ENCODE results near the gene ANKUB1. TPM values are rescaled to one million over a fixed set of nuclear protein-coding genes. Genes with fewer than 3 reads are reported as not detected.
A peak's percentile ranks its signal among the peaks of the same experiment; 100 is the strongest.

The ANKUB1 gene
- total RNA-seq, 1 donor from 2014 or later, result not detected

DNA sequence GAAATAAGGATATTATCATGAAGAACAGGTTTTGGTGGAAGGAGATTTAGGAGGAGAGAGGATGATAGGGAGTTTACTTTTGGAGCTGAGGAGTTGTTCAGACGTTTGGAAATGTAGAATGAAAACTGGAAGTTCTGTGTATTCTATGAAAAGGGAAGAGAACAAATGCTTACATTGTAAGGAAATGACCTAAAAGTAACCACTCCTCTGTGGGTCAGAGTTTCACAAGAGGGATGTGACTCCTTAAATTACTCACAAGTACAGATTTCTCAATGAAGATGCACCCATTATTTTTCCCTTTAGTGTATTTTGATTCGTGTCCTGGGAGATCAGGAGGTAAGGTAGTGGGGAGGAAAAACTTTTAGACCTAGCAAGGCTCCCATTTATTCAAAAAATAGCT, 24.6 kb upstream of the ANKUB1 start:
- DNase-seq (ENCODE audit: low spot score), result no peak
- peaks cover 43% of the 10 kb centered on the region for H3K36me3 Mint-ChIP-seq (ENCODE audit: low read depth)
- peaks cover 52% of the 10 kb centered on the region for H3K4me1 Mint-ChIP-seq (ENCODE audit: low read depth)
- peak overlapping the region; percentile 29 for H3K27ac Mint-ChIP-seq
- intact Hi-C loops (cut with micrococcal nuclease), result no loop called here
- no peaks in the 10 kb centered on the region for H3K27me3 Mint-ChIP-seq (ENCODE audit: low read depth)
- peak overlapping the region; percentile 23 for H3K4me3 Mint-ChIP-seq (ENCODE audit: low read depth)
- H3K9me3 Mint-ChIP-seq, result peaks cover 13% of the 10 kb centered on the region

DNA sequence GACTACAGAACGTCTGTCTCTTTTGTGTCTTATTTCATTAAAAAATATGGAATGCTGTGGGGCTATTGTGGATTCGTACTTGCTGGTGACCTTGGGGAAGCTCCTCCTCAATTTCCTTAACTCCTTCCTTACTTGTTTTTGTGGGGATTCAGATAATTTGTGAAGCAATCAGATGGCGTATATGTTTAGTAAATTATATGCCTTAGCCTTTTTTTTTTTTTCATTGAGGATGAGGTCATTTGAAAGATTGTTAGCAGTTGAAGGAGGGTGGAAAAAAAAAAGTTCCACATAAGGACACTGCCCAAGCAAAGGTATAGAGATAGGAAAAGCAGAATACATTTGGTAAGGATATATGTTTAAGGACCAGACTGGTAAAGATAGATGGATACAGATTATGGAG, 24.0 kb upstream of the ANKUB1 start:
- DNase-seq (ENCODE audit: low spot score), result no peak
- no peaks in the 10 kb centered on the region for H3K27me3 Mint-ChIP-seq (ENCODE audit: low read depth)
- H3K36me3 Mint-ChIP-seq (ENCODE audit: low read depth), result peaks cover 36% of the 10 kb centered on the region
- H3K9me3 Mint-ChIP-seq, result peaks cover 6% of the 10 kb centered on the region
- peaks cover 54% of the 10 kb centered on the region for H3K4me1 Mint-ChIP-seq (ENCODE audit: low read depth)
- no peak overlapping the region for H3K27ac Mint-ChIP-seq
- H3K4me3 Mint-ChIP-seq (ENCODE audit: low read depth), result no peak overlapping the region
- intact Hi-C loops (cut with micrococcal nuclease), result no loop called here

DNA sequence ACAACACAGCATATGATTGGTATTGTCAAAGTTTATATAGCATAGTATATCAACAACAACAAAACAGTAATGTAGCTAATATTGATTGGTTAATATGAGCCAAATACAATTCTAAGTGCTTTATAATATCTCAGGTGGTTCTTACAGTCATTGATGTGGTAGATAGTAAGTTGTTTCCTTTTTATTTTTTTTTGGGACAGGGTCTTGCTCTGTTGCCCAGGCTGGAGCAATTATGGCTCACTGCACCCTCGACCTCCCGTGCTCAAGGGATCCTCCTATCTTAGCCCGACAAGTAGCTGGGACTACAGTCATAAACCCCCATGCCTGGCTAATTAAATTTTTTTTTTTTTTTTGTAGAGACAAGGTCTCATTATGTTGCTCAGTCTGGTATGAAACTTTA, 23.4 kb upstream of the ANKUB1 start:
- H3K27me3 Mint-ChIP-seq (ENCODE audit: low read depth), result no peaks in the 10 kb centered on the region
- H3K9me3 Mint-ChIP-seq, result peaks cover 5% of the 10 kb centered on the region
- H3K4me3 Mint-ChIP-seq (ENCODE audit: low read depth), result no peak overlapping the region
- peaks cover 33% of the 10 kb centered on the region for H3K36me3 Mint-ChIP-seq (ENCODE audit: low read depth)
- no peak overlapping the region for H3K27ac Mint-ChIP-seq
- intact Hi-C loops (cut with micrococcal nuclease), result no loop called here
- no peak for DNase-seq (ENCODE audit: low spot score)
- H3K4me1 Mint-ChIP-seq (ENCODE audit: low read depth), result peaks cover 54% of the 10 kb centered on the region

DNA sequence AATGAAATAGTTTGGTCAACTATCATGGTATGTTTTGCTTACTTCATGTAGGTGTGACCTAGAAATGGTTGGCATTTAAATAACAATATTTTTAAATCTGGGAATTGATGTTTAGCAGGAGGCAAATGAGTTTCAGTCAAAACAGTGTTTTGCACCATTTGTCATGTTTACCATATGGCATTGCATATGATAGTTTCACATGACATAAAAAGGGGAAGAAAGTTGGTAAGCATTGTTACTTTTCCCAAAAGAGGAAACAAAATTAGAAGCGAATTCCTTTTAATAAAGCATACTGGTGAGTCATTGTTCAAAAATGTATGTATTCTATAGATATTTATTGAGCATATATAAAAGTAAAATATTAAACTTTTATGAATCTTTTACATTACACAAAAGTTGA, 23.0 kb upstream of the ANKUB1 start:
- Mint-ChIP-seq H3K4me3 (ENCODE audit: low read depth) (peak overlapping the region; percentile 17), H3K4me1 (ENCODE audit: low read depth) (peaks cover 54% of the 10 kb centered on the region), H3K36me3 (ENCODE audit: low read depth) (peaks cover 31% of the 10 kb centered on the region), H3K27me3 (ENCODE audit: low read depth) (no peaks in the 10 kb centered on the region), H3K9me3 (peaks cover 5% of the 10 kb centered on the region), H3K27ac (no peak overlapping the region)
- intact Hi-C loops (cut with micrococcal nuclease), result no loop called here
- DNase-seq (ENCODE audit: low spot score), result no peak

DNA sequence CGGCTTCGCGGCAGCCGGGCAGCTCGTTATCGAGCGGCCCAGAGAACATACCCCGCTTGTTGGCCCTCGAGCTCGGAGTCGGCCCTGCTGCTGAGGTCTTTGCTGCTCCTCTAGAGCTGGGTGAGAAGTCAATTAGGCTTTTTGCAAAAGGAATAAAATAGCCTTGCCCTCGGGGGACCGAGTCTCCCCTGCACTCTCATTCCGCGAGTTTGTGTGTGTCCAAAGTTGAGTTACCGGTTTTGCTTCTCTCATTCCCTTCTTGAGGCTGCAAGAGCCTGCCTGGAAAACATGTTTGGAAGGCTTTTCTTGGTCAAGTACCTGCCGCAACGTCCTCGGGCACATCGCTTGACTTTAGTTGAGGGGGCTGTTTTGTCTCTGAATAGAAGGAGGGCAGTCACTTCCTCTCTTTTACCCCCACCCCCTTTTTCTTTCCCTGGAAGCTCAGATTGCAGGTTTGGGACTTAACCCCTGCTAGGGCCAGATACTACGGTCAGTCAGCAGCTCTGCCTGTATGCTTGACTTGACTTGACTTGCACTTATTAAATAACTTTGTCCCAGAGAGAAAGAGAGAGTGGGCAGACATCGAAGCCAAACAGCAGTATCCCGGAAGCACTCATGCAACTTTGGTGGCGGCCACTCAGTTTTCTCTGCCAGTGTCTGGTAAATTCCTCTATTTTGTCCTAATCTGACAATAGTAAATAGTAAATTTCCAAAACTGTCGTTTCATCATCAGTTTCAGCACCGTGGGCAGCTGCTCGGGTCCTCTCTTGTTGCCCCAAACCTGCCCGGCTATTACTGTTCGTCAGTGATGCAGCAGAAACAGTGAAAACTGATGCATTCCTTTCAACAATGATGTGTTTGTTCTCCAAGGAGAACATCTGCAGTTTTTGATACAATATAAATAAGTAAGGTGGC, 21.3 kb upstream of the ANKUB1 start:
- intact Hi-C loops (cut with micrococcal nuclease), result loop anchor here (2.0 to 5.0 kb wide), 3 partner anchors 61 to 726 kb away; partner anchors contain the start of genes COMMD2 and HLTF
- H3K4me1 Mint-ChIP-seq (ENCODE audit: low read depth), result peaks cover 51% of the 10 kb centered on the region
- H3K27me3 Mint-ChIP-seq (ENCODE audit: low read depth), result peaks cover 9% of the 10 kb centered on the region

DNA sequence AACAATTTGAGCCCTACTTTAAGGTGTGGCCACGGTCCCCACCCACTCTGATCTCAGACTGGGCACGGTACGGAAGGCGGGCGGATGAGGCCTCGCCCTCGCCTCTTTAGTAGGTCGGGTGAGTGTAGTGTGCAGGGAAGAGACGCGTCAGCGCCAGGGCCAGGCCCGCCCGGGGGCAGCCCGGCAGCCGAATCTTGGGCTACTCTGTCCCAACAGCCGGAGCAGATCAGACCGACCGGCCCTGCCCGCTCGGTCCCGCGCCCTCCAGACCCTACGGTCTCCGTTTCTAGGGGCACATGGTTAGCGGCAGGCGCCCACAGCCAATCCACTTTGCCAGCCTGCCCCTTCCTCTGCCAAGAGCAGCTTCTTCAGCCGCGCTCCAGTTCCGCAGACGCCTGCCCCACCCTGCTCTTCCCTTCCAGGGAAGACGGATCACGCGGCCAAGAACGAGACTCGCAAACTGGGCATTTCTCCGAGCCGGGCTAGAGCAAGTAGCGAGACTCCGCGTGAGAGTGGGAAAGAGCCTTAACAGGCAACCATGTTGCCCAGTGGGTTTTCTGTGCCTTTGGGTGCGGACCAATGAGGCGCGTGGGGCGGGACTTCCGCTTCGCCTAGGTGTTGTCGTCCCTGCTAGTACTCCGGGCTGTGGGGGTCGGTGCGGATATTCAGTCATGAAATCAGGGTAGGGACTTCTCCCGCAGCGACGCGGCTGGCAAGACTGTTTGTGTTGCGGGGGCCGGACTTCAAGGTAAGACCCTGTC, 20.4 kb upstream of the ANKUB1 start, which contains the start of gene RNF13:
Gene RNF13 (plus strand): TSS at position 610 of the 761 bp plus-strand sequence. CDS start 32,812 bp downstream, outside the sequence.
- peaks cover 18% of the 10 kb centered on the region for H3K36me3 Mint-ChIP-seq (ENCODE audit: low read depth)
- peak within 1 kb of the TSS; percentile 99 for H3K27ac Mint-ChIP-seq
- H3K9me3 Mint-ChIP-seq, result peaks cover 5% of the 10 kb centered on the region
- intact Hi-C loops (cut with micrococcal nuclease), result loop anchor here (2.0 to 5.0 kb wide), 3 partner anchors 60 to 725 kb away; partner anchors contain the start of genes COMMD2 and HLTF
- H3K27me3 Mint-ChIP-seq (ENCODE audit: low read depth), result peaks cover 13% of the 10 kb centered on the region
- peaks cover 50% of the 10 kb centered on the region for H3K4me1 Mint-ChIP-seq (ENCODE audit: low read depth)
- peak; percentile 88 for DNase-seq (ENCODE audit: low spot score)
- H3K4me3 Mint-ChIP-seq (ENCODE audit: low read depth), result peak within 1 kb of the TSS; percentile 94

More for the DNA sequence above, 21.3 kb upstream of the ANKUB1 start:
- H3K4me3 Mint-ChIP-seq (ENCODE audit: low read depth), result peak overlapping the region; percentile 94
- H3K27ac Mint-ChIP-seq, result peak overlapping the region; percentile 99
- H3K36me3 Mint-ChIP-seq (ENCODE audit: low read depth), result peaks cover 23% of the 10 kb centered on the region
- H3K9me3 Mint-ChIP-seq, result peaks cover 5% of the 10 kb centered on the region
- DNase-seq (ENCODE audit: low spot score), result no peak

DNA sequence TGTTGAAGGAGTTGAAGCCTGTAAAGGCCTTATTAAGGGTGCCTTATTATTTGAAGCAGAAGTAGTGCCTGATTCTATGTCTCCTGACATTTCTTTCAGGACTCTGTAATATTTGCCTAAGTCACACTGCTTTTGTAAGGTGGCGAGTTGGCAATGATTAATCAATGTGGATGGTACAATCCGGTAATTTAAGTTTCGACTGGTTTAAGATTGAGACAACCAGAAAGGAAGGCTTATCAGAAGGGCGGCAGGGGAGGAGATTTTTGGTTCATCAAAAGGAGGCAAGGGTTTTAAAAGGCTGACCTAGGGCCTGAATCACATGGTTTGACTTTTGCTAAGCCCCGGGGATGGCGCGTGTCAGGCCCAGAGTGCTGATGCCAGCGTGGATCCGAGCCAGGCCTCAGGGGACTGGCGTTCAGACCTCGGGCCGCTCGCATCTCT, 19.8 kb upstream of the ANKUB1 start:
- no peak for DNase-seq (ENCODE audit: low spot score)
- Mint-ChIP-seq H3K27ac (peak overlapping the region; percentile 99), H3K9me3 (peaks cover 2% of the 10 kb centered on the region), H3K27me3 (ENCODE audit: low read depth) (peaks cover 14% of the 10 kb centered on the region), H3K36me3 (ENCODE audit: low read depth) (peaks cover 13% of the 10 kb centered on the region), H3K4me1 (ENCODE audit: low read depth) (peaks cover 44% of the 10 kb centered on the region), H3K4me3 (ENCODE audit: low read depth) (peak overlapping the region; percentile 94)
- intact Hi-C loops (cut with micrococcal nuclease), result loop anchor here (2.0 to 5.0 kb wide), 3 partner anchors 59 to 725 kb away; partner anchors contain the start of genes COMMD2 and HLTF

DNA sequence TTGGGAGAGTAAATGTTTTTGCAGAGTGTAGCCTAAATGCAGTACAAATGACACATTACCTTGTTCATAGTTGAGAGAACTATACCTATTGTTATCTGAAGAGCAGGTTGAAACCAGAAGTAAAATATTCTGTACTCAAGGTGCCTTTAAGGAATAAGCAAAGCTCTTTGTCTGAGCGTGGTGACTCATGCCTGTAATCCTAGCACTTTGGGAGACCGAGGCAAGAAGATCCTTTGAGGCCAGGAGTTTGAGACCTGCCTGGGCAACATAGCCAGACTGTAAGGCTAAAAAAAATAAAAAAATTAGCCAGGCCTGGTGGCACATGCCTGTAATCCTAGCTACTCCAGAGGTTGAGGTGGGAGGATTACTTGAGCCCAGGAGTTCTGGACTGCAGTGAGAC, 18.5 kb upstream of the ANKUB1 start:
- Mint-ChIP-seq H3K27me3 (ENCODE audit: low read depth) (peaks cover 25% of the 10 kb centered on the region), H3K36me3 (ENCODE audit: low read depth) (peaks cover 8% of the 10 kb centered on the region), H3K4me1 (ENCODE audit: low read depth) (peaks cover 39% of the 10 kb centered on the region), H3K27ac (no peak overlapping the region), H3K4me3 (ENCODE audit: low read depth) (no peak overlapping the region), H3K9me3 (no peaks in the 10 kb centered on the region)
- DNase-seq (ENCODE audit: low spot score), result no peak
- intact Hi-C loops (cut with micrococcal nuclease), result loop anchor here (5.0 kb wide), 1 partner anchor 724 kb away; the partner anchor contains the start of gene HLTF

DNA sequence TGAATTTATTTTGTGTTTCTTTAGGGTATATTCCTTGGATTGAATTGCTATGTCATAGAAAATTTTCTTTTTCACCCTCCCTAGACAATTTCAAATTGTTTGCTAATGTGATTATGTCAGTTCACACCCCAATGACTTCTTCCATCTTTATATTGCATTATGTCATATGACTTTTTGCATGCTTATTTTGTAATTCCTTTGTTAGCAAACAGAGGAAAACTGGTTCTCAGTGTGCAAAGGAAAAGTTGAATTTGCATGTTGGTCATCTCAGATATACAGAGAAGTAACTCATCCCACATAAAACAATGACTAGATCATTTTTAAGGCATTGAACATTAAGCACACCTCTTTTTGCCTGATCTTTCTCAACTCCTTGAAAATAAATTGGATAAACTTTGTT, 17.3 kb upstream of the ANKUB1 start:
- intact Hi-C loops (cut with micrococcal nuclease), result loop anchor here (2.0 to 5.0 kb wide), 3 partner anchors 37 to 722 kb away; partner anchors contain the start of gene HLTF
- Mint-ChIP-seq H3K4me1 (ENCODE audit: low read depth) (peaks cover 29% of the 10 kb centered on the region), H3K36me3 (ENCODE audit: low read depth) (no peaks in the 10 kb centered on the region), H3K27me3 (ENCODE audit: low read depth) (peaks cover 33% of the 10 kb centered on the region), H3K27ac (no peak overlapping the region), H3K4me3 (ENCODE audit: low read depth) (no peak overlapping the region), H3K9me3 (no peaks in the 10 kb centered on the region)
- DNase-seq (ENCODE audit: low spot score), result no peak

DNA sequence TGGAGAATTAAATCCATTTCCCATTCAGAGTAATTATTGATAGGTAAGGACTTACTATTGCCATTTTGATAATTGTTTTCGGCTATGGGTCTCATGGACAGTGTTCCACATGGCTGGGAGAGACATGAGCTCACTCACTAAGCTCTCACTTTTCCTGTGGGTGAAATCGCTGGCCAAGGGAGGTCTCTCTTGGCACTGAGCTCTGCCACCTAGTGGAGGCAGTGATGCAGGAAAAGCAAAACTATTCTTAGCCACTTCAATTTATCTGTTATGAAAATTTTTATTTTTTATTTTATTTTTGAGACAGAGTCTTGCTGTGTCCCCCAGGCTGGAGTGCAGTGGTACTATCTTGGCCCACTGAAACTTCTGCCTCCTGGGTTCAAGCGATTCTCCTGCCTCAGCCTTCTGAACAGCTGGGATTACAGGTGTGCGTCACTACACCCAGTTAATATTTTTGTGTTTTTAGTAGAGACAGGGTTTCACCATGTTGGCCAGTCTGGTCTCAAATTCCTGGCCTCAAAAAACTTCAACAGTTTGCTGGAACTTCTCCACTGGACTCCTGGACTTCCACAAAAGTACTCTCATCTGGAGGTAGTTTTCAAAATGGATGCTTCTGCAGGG, 16.0 kb upstream of the ANKUB1 start:
- Mint-ChIP-seq H3K27me3 (ENCODE audit: low read depth) (peaks cover 33% of the 10 kb centered on the region), H3K27ac (no peak overlapping the region), H3K4me3 (ENCODE audit: low read depth) (no peak overlapping the region), H3K9me3 (no peaks in the 10 kb centered on the region), H3K36me3 (ENCODE audit: low read depth) (no peaks in the 10 kb centered on the region), H3K4me1 (ENCODE audit: low read depth) (peaks cover 22% of the 10 kb centered on the region)
- peak; percentile 29 for DNase-seq (ENCODE audit: low spot score)
- intact Hi-C loops (cut with micrococcal nuclease), result loop anchor here (1.0 to 5.0 kb wide), 3 partner anchors 36 to 296 kb away; no protein-coding TSS in a partner anchor

DNA sequence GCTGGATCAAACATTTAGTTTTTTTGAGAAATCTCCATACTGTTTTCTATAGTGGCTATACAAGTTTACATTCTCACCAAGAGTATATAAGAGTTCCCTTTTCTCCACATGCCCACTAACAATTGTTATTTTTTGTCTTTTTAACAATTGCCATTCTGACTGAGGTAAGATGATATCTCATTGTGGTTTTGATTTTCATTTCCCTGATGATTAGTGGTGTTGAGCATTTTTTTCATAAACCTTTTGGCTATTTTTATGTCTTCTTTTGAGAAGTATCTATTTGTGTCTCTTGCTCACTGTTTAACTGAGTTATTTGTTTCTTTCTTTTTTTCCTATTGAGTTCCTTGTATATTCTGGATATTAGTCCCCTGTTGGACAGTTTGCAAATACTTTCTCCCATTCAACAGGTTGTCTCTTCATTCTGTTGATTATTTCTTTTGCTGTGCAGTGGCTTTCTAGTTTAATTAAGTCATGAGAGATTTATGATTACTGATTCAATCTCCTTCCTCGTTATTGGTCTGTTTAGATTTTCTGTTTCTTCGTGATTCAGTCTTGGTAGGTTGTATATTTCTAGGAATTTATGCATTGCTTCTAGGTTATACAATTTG, 13.9 kb upstream of the ANKUB1 start:
- Mint-ChIP-seq H3K4me3 (ENCODE audit: low read depth) (no peak overlapping the region), H3K27me3 (ENCODE audit: low read depth) (peaks cover 36% of the 10 kb centered on the region), H3K36me3 (ENCODE audit: low read depth) (no peaks in the 10 kb centered on the region), H3K27ac (no peak overlapping the region), H3K9me3 (no peaks in the 10 kb centered on the region), H3K4me1 (ENCODE audit: low read depth) (peaks cover 14% of the 10 kb centered on the region)
- intact Hi-C loops (cut with micrococcal nuclease), result loop anchor here (5.0 kb wide), 1 partner anchor 34 kb away; no protein-coding TSS in a partner anchor
- no peak for DNase-seq (ENCODE audit: low spot score)

DNA sequence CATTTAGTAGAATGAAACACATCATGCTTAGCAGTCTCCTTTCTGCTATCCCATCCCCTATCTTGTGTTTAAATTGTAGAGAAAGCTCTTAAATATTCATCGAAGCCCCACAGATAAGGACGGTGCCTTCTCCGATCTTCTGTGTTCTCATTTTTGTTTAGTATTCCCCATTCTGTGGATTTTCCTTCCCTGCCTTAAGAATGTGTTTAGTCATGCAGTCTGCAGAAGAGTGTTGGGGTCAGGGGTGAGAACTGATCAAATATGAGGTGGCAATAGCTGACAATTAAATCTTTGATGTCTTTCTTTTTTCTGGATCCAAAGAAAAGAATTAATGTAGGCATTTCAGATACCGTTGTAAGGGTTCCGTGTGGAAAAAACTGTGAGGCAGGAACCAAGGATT, 9.3 kb upstream of the ANKUB1 start:
- no peak for DNase-seq (ENCODE audit: low spot score)
- Mint-ChIP-seq H3K36me3 (ENCODE audit: low read depth) (no peaks in the 10 kb centered on the region), H3K4me1 (ENCODE audit: low read depth) (peaks cover 4% of the 10 kb centered on the region), H3K27ac (no peak overlapping the region), H3K4me3 (ENCODE audit: low read depth) (no peak overlapping the region), H3K27me3 (ENCODE audit: low read depth) (peaks cover 38% of the 10 kb centered on the region), H3K9me3 (no peaks in the 10 kb centered on the region)
- intact Hi-C loops (cut with micrococcal nuclease), result no loop called here

Measured in activated T-helper 2 cell treated with anti-CD3 and anti-CD28 coated beads, Interferon-gamma antibody, Interleukin-2, Interleukin-4, amounts not matched to agents 10 μg/mL and 5 μg/mL and 100 μg/mL, durations not matched to agents 14 hours and 24 hours and 36 hours (primary cell).